Hematopoietic multipotent progenitor cell treated with erythropoietin and hydrocortisone succinate and interleukin-3 and kit ligand, for 6 days (in vitro differentiated cells): Measurements from ENCODE around the gene ELP1.
A peak's percentile ranks its signal among the peaks of the same experiment; 100 is the strongest.
"Not testable (repeated sequence)": the region's sequence is repeated elsewhere in the genome, so short reads cannot be mapped to it uniquely, and the experiment has no call there.

Experiments used
- DNase-seq: peaks from one replicate; pipeline ENCODE4 v3.0.0-alpha.2; 2015

The ELP1 gene

GRCh38 chr9:108933718-108934322 is at the start of gene ELP1:
ELP1 (minus strand) TSS chr9:108934124; CDS start chr9:108931146, 2,978 bp downstream.
- peak; percentile 97 for DNase-seq

GRCh38 chr9:108980893-108981292 is 47.0 kb upstream of the ELP1 start:
- no peak for DNase-seq

GRCh38 chr9:108978205-108978604 is 44.3 kb upstream of the ELP1 start:
- no peak for DNase-seq

GRCh38 chr9:108973895-108974294 is 40.0 kb upstream of the ELP1 start:
- no peak for DNase-seq

- no peak for DNase-seq
Measured at GRCh38 chr9:108972626-108973209, 38.8 kb upstream of the ELP1 start.

- no peak for DNase-seq
Measured at GRCh38 chr9:108972186-108972585, 38.3 kb upstream of the ELP1 start.

- not testable (repeated sequence) for DNase-seq
Measured at GRCh38 chr9:108971392-108971791, 37.5 kb upstream of the ELP1 start.

- no peak for DNase-seq
Measured at GRCh38 chr9:108967916-108968315, 34.0 kb upstream of the ELP1 start.

- DNase-seq: peak; percentile 30
Measured at GRCh38 chr9:108963459-108964143, 29.7 kb upstream of the ELP1 start.

GRCh38 chr9:108961151-108961550 is 27.2 kb upstream of the ELP1 start:
- no peak for DNase-seq

GRCh38 chr9:108960331-108960730 is 26.4 kb upstream of the ELP1 start:
- DNase-seq: no peak

- DNase-seq: no peak
Measured at GRCh38 chr9:108956631-108957026, 22.7 kb upstream of the ELP1 start.

GRCh38 chr9:108956022-108956630 is 22.2 kb upstream of the ELP1 start:
- DNase-seq: no peak

GRCh38 chr9:108953983-108954574 is 20.2 kb upstream of the ELP1 start:
- peak; percentile 76 for DNase-seq

- DNase-seq: no peak
Measured at GRCh38 chr9:108951578-108951977, 17.7 kb upstream of the ELP1 start.

GRCh38 chr9:108950168-108950567 is 16.2 kb upstream of the ELP1 start:
- no peak for DNase-seq

GRCh38 chr9:108939975-108940374 is 6.1 kb upstream of the ELP1 start:
- no peak for DNase-seq

- no peak for DNase-seq
Measured at GRCh38 chr9:108937561-108938305, 3.8 kb upstream of the ELP1 start.

- DNase-seq: peak; percentile 88
Measured at GRCh38 chr9:108934323-108934893, 484 bp upstream of the ELP1 start, which contains the start of gene ABITRAM. ABITRAM (plus strand) TSS chr9:108934400; CDS start chr9:108934487, 87 bp downstream.

- peak; percentile 57 for DNase-seq
Measured at GRCh38 chr9:108933231-108933717, 650 bp downstream of the ELP1 start.

GRCh38 chr9:108928386-108928785 is 5.5 kb downstream of the ELP1 start:
- DNase-seq: no peak

- no peak for DNase-seq
Measured at GRCh38 chr9:108924466-108924865, 9.5 kb downstream of the ELP1 start.
